Mesothelial cell of epicardium (in vitro differentiated cells): ENCODE data around the gene SNX7. TPM values are rescaled to one million over a fixed set of nuclear protein-coding genes. Genes with fewer than 3 reads are reported as not detected.

Experiments
- DNase-seq, 2 experiments: peaks; one replicate each; pipeline ENCODE4 v3.0.0; 2021; ENCODE audit warnings: low spot score in 2 of 2; ENCODE audit not compliant: unreplicated experiment in 2 of 2
- H3K27ac Mint-ChIP-seq: 2 replicates; pipeline ENCODE4 v1.8.0; 2021; ENCODE audit warnings: mixed read lengths
- H3K27me3 Mint-ChIP-seq: 2 replicates; pipeline ENCODE4 v1.8.0; 2021; ENCODE audit warnings: low read depth, mixed read lengths
- H3K36me3 Mint-ChIP-seq: 2 replicates; pipeline ENCODE4 v1.8.0; 2021; ENCODE audit warnings: mixed read lengths
- H3K4me1 Mint-ChIP-seq: 2 replicates; pipeline ENCODE4 v1.8.0; 2021; ENCODE audit warnings: mixed read lengths
- H3K4me3 Mint-ChIP-seq: 2 replicates; pipeline ENCODE4 v1.8.0; 2021; ENCODE audit warnings: mild to moderate bottlenecking, moderate library complexity, mixed read lengths
- H3K9me3 Mint-ChIP-seq: 2 replicates; pipeline ENCODE4 v1.8.0; 2021; ENCODE audit warnings: mixed read lengths
- CTCF ChIP-seq: fragments of 200-600 bp; sonication (generic); IDR thresholded peaks from one replicate; pipeline ENCODE4 v1.5.0; 2021; ENCODE audit warnings: antibody characterized with exemption; ENCODE audit not compliant: unreplicated experiment
- total RNA-seq: library from RNA; stranded (reverse); gene quantifications from 3 replicates; pipeline ENCODE4 v1.2.1, GENCODE V29; 2021

Gene SNX7
- total RNA-seq, 1 donor from 2014 or later, result 16.1 TPM

GRCh38 chr1:98697781-98698180 lies 36.3 kb downstream of the SNX7 start:
- DNase-seq, result no peak
- Mint-ChIP-seq H3K4me3 (no peak overlapping the region), H3K9me3 (no peaks in the 10 kb centered on the region), H3K27ac (no peak overlapping the region), H3K4me1 (no peaks in the 10 kb centered on the region), H3K27me3 (no peaks in the 10 kb centered on the region), H3K36me3 (peaks cover 7% of the 10 kb centered on the region)
- no peak for TF ChIP-seq CTCF

- Mint-ChIP-seq H3K4me3 (no peak overlapping the region), H3K4me1 (no peaks in the 10 kb centered on the region), H3K9me3 (no peaks in the 10 kb centered on the region), H3K27me3 (no peaks in the 10 kb centered on the region), H3K27ac (no peak overlapping the region), H3K36me3 (peaks cover 9% of the 10 kb centered on the region)
- no peak for TF ChIP-seq CTCF
- no peak for DNase-seq
Measured at GRCh38 chr1:98698625-98699024, 37.1 kb downstream of the SNX7 start.

GRCh38 chr1:98700228-98700627 lies 38.7 kb downstream of the SNX7 start:
- no peak for DNase-seq
- no peaks in the 10 kb centered on the region for H3K27me3 Mint-ChIP-seq
- no peak overlapping the region for H3K27ac Mint-ChIP-seq
- H3K36me3 Mint-ChIP-seq, result peaks cover 9% of the 10 kb centered on the region
- H3K4me1 Mint-ChIP-seq, result peaks cover 5% of the 10 kb centered on the region
- TF ChIP-seq CTCF, result no peak
- no peaks in the 10 kb centered on the region for H3K9me3 Mint-ChIP-seq
- no peak overlapping the region for H3K4me3 Mint-ChIP-seq

GRCh38 chr1:98702976-98703375 lies 41.5 kb downstream of the SNX7 start:
- Mint-ChIP-seq H3K4me3 (no peak overlapping the region), H3K36me3 (peaks cover 6% of the 10 kb centered on the region), H3K27ac (no peak overlapping the region), H3K9me3 (no peaks in the 10 kb centered on the region), H3K4me1 (peaks cover 13% of the 10 kb centered on the region), H3K27me3 (no peaks in the 10 kb centered on the region)
- no peak for DNase-seq
- no peak for TF ChIP-seq CTCF

- no peak for DNase-seq
- Mint-ChIP-seq H3K36me3 (peaks cover 5% of the 10 kb centered on the region), H3K27me3 (no peaks in the 10 kb centered on the region), H3K4me3 (no peak overlapping the region), H3K9me3 (no peaks in the 10 kb centered on the region), H3K27ac (no peak overlapping the region), H3K4me1 (peaks cover 13% of the 10 kb centered on the region)
- no peak for TF ChIP-seq CTCF
Measured at GRCh38 chr1:98704474-98704873, 43.0 kb downstream of the SNX7 start.

GRCh38 chr1:98704971-98705370 lies 43.5 kb downstream of the SNX7 start:
- DNase-seq, result no peak
- Mint-ChIP-seq H3K4me3 (no peak overlapping the region), H3K4me1 (peaks cover 13% of the 10 kb centered on the region), H3K9me3 (no peaks in the 10 kb centered on the region), H3K27ac (no peak overlapping the region), H3K27me3 (no peaks in the 10 kb centered on the region), H3K36me3 (peaks cover 5% of the 10 kb centered on the region)
- TF ChIP-seq CTCF, result no peak
